A549 (cell line): ENCODE results near the gene TBC1D2B. TPM values are rescaled to one million over a fixed set of nuclear protein-coding genes. Genes with fewer than 3 reads are reported as not detected.

ENCODE experiments used
- ATAC-seq, 2 experiments: fragments of 200-7000 bp in 1 of 2; fragments of >200 bp in 1 of 2; cut with Nextera tagmentation in 1 of 2; cut with Tn5 transposase in 1 of 2; 3 replicates each; pipeline versions ENCODE4 v1.8.0 to v1.9.1; 2018 to 2020; ENCODE audit warnings: mild to moderate bottlenecking in 1 of 2, moderate library complexity in 1 of 2
- CTCF ChIA-PET: fragments of 300-600 bp; sonication (Branson Sonifier 250); formaldehyde crosslinking; extraction: SDS; loops from one replicate; lab custom pipeline; 2021; ENCODE audit warnings: antibody characterized with exemption, inconsistent platforms; lab: Yijun Ruan, JAX
- POLR2A ChIA-PET: fragments of 350-600 bp; formaldehyde crosslinking; extraction: SDS; loops from one replicate; lab custom pipeline; 2021; ENCODE audit warnings: antibody characterized with exemption, inconsistent platforms; lab: Yijun Ruan, JAX
- DNase-seq, 2 experiments: peaks; one replicate each; pipeline versions ENCODE4 v3.0.0 to v3.0.0-alpha.2; 2011 to 2016; ENCODE audit warnings: low read depth in 1 of 2, low spot score in 1 of 2
- FAIRE-seq: peaks from 2 replicates; lab custom pipeline; 2011; peaks lifted over from hg19 to GRCh38; lab: Jason Lieb, UNC
- H3K27ac ChIP-seq, 2 experiments: fragments of >200 bp; sonication (Bioruptor Twin); formaldehyde crosslinking; 3 replicates each; pipeline ENCODE4 v1.5.1; 2016 to 2017
- H3K4me1 ChIP-seq: fragments of >200 bp; sonication (Bioruptor Twin); formaldehyde crosslinking; 3 replicates; pipeline ENCODE4 v1.6.1; 2016
- H3K4me2 ChIP-seq: fragments of >200 bp; sonication (Bioruptor Twin); formaldehyde crosslinking; 3 replicates; pipeline ENCODE4 v1.6.1; 2016
- H3K4me3 ChIP-seq: fragments of >200 bp; sonication (Bioruptor Twin); formaldehyde crosslinking; 3 replicates; pipeline ENCODE4 v1.5.1; 2016
- H3K9me3 ChIP-seq: fragments of >200 bp; sonication (Bioruptor Twin); formaldehyde crosslinking; 3 replicates; pipeline ENCODE4 v1.6.1; 2016
- CHD2 ChIP-seq: fragments of 150-350 bp; IDR thresholded peaks from 2 replicates; pipeline ENCODE4 v1.6.1; 2014; ENCODE audit warnings: low read length; ENCODE audit not compliant: partially characterized antibody
- CHD4 ChIP-seq: fragments of 200-600 bp; sonication (generic); IDR thresholded peaks from 2 replicates; pipeline ENCODE4 v1.6.1; 2016; ENCODE audit warnings: antibody characterized with exemption, mild to moderate bottlenecking, borderline replicate concordance
- EHF ChIP-seq: fragments of 250-450 bp; sonication (Bioruptor Pico); IDR thresholded peaks from 2 replicates; pipeline ENCODE4 v1.5.0; 2020; ENCODE audit warnings: mild to moderate bottlenecking
- EP300 ChIP-seq, 2 experiments: fragments of >200 bp; sonication (Bioruptor Twin); formaldehyde crosslinking; IDR thresholded peaks; 2 replicates in 1 of 2; 3 replicates in 1 of 2; pipeline ENCODE4 v1.6.1; 2016 to 2017
- FOSL2 ChIP-seq, 2 experiments: fragments of 450-650 bp in 1 of 2; fragments of >200 bp in 1 of 2; sonication (Bioruptor Twin) in 1 of 2; formaldehyde crosslinking; IDR thresholded peaks; 2 replicates each; pipeline versions ENCODE4 v1.5.0 to v1.6.1; 2016 to 2020; ENCODE audit warnings: mild to moderate bottlenecking in 1 of 2, moderate library complexity in 1 of 2
- FOXS1 ChIP-seq: fragments of 250-450 bp; sonication (Bioruptor Pico); IDR thresholded peaks from 2 replicates; pipeline ENCODE4 v1.5.0; 2020; ENCODE audit warnings: mild to moderate bottlenecking, moderate library complexity
- GATA3 ChIP-seq: IDR thresholded peaks from 2 replicates; pipeline ENCODE4 v1.6.1; 2012; ENCODE audit warnings: borderline replicate concordance
- HDAC2 ChIP-seq: fragments of 200-600 bp; sonication (generic); IDR thresholded peaks from 2 replicates; pipeline ENCODE4 v1.6.1; 2016
- HES2 ChIP-seq: fragments of >200 bp; sonication (Bioruptor Twin); formaldehyde crosslinking; IDR thresholded peaks from 2 replicates; pipeline ENCODE4 v1.6.1; 2016
- HEYL ChIP-seq: fragments of 250-450 bp; sonication (Bioruptor Pico); IDR thresholded peaks from 2 replicates; pipeline ENCODE4 v1.8.0; 2021; ENCODE audit warnings: mild to moderate bottlenecking, moderate library complexity
- HOXB5 ChIP-seq: fragments of 250-450 bp; sonication (Bioruptor Pico); IDR thresholded peaks from 2 replicates; pipeline ENCODE4 v1.5.0; 2020; ENCODE audit warnings: mild to moderate bottlenecking, moderate library complexity
- NFE2L2 ChIP-seq: fragments of 150-350 bp; conservative IDR thresholded peaks from 2 replicates; pipeline ENCODE4 v1.6.1; 2014; ENCODE audit warnings: low read length
- NR3C1 ChIP-seq: fragments of >200 bp; sonication (Bioruptor Twin); formaldehyde crosslinking; IDR thresholded peaks from 3 replicates; pipeline ENCODE4 v1.6.1; 2017
- POLR2A ChIP-seq: IDR thresholded peaks from 2 replicates; pipeline ENCODE4 v1.6.1; 2012; ENCODE audit warnings: mild to moderate bottlenecking, low read length
- POLR2AphosphoS2 ChIP-seq: conservative IDR thresholded peaks from 2 replicates; pipeline ENCODE4 v1.6.1; 2012; ENCODE audit warnings: low read length, improper control_type of control experiment, inconsistent platforms
- RAD21 ChIP-seq, 2 experiments: fragments of >200 bp in 1 of 2; sonication (Bioruptor Twin) in 1 of 2; formaldehyde crosslinking in 1 of 2; IDR thresholded peaks in 1 of 2; conservative IDR thresholded peaks in 1 of 2; 2 replicates in 1 of 2; 3 replicates in 1 of 2; pipeline ENCODE4 v1.6.1; 2012 to 2018; ENCODE audit warnings: inconsistent platforms in 1 of 2
- RARB ChIP-seq: fragments of 250-450 bp; sonication (Bioruptor Pico); IDR thresholded peaks from 2 replicates; pipeline ENCODE4 v1.8.0; 2021; ENCODE audit warnings: mild to moderate bottlenecking, moderate library complexity
- RCOR1 ChIP-seq: fragments of 150-350 bp; IDR thresholded peaks from 2 replicates; pipeline ENCODE4 v1.6.1; 2014; ENCODE audit warnings: antibody characterized with exemption, low read length, low read depth
- RFX5 ChIP-seq: fragments of 450-650 bp; IDR thresholded peaks from 2 replicates; pipeline ENCODE4 v1.7.1; 2014; ENCODE audit warnings: antibody characterized with exemption, mild to moderate bottlenecking, moderate library complexity
- RNF2 ChIP-seq: fragments of 200-600 bp; sonication (generic); IDR thresholded peaks from 2 replicates; pipeline ENCODE4 v1.6.1; 2016; ENCODE audit warnings: low read depth, mild to moderate bottlenecking, antibody characterized with exemption, moderate library complexity, borderline replicate concordance
- SREBF2 ChIP-seq: fragments of 450-650 bp; IDR thresholded peaks from 2 replicates; pipeline ENCODE4 v1.6.1; 2014; ENCODE audit warnings: mild to moderate bottlenecking, moderate library complexity
- TP53 ChIP-seq: fragments of 250-450 bp; sonication (Bioruptor Pico); IDR thresholded peaks from 2 replicates; pipeline ENCODE4 v1.5.0; 2021; ENCODE audit warnings: mild to moderate bottlenecking, moderate library complexity
- ZFP36 ChIP-seq: fragments of 450-650 bp; IDR thresholded peaks from 2 replicates; pipeline ENCODE4 v1.6.1; 2014; ENCODE audit warnings: borderline replicate concordance; ENCODE audit not compliant: partially characterized antibody
- ZNF302 ChIP-seq: fragments of 250-450 bp; sonication (Bioruptor Pico); IDR thresholded peaks from 2 replicates; pipeline ENCODE4 v1.9.0; 2021; ENCODE audit warnings: inconsistent platforms, mild to moderate bottlenecking, moderate library complexity
- WGBS: methylation state at CpG from one replicate; pipeline ENCODE4 v1.1.6; 2017; ENCODE audit errors: missing lambda C conversion rate; 5-methylcytosine and 5-hydroxymethylcytosine counted together
- polyA plus RNA-seq, 4 experiments: library from polyadenylated mRNA; depleted of rRNA in 3 of 4; stranded (reverse); fragments of >200 nt; fragmentation: RNase III in 1 of 4; extraction: RNeasy Plus Mini Kit Qiagen cat#74134 plus additional on column Dnase treatment in 1 of 4; gene quantifications; 2 replicates in 3 of 4; 3 replicates in 1 of 4; pipeline ENCODE4 v1.2.3, GENCODE V29; 2011 to 2017
- TF ChIP-seq, protein P1 (sequence below): IDR thresholded peaks from 2 replicates; pipeline ENCODE4 v1.6.1; 2012
- TF ChIP-seq, protein P2 (sequence below): fragments of 150-350 bp; IDR thresholded peaks from 2 replicates; pipeline ENCODE4 v1.6.1; 2014; ENCODE audit warnings: low read depth, mild to moderate bottlenecking, low read length
- TF ChIP-seq, protein P3 (sequence below): fragments of >200 bp; sonication (Bioruptor Twin); formaldehyde crosslinking; IDR thresholded peaks from 3 replicates; pipeline ENCODE4 v1.6.1; 2016

Gene TBC1D2B
- polyA plus RNA-seq, 2 of the 4 experiments (the other 2 are of a cell fraction): 13.6 to 13.9 TPM

GRCh38 chr15:78004222-78004727, 73.2 kb downstream of the TBC1D2B start:
- DNase-seq (no peak), FAIRE-seq (no peak), ATAC-seq (no peak)
- no peak overlapping the region for H3K4me2 ChIP-seq
- H3K4me1 ChIP-seq: peaks cover 13% of the 10 kb centered on the region; the same call in 2 of the 3 replicates
- POLR2A ChIA-PET: no interaction called here
- TF ChIP-seq POLR2A (no peak), RAD21 (conservative IDR thresholded peaks at IDR 0.05 in 1 of 2, IDR thresholded peaks at IDR 0.05 in 1 of 2) (no peak), POLR2AphosphoS2 (no peak), RFX5 (no peak), FOSL2 (IDR thresholded peaks at IDR 0.05) (no peak), FOSL2 (CRISPR knock-in tag; IDR thresholded peaks at IDR 0.05) (no peak), HEYL (CRISPR knock-in tag) (no peak), TP53 (CRISPR knock-in tag) (no peak), HES2 (no peak)
- TF ChIP-seq, protein P1, sequence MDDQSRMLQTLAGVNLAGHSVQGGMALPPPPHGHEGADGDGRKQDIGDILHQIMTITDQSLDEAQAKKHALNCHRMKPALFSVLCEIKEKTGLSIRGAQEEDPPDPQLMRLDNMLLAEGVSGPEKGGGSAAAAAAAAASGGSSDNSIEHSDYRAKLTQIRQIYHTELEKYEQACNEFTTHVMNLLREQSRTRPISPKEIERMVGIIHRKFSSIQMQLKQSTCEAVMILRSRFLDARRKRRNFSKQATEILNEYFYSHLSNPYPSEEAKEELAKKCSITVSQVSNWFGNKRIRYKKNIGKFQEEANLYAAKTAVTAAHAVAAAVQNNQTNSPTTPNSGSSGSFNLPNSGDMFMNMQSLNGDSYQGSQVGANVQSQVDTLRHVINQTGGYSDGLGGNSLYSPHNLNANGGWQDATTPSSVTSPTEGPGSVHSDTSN: no peak
- H3K4me3 ChIP-seq: no peak overlapping the region
- H3K9me3 ChIP-seq: no peaks in the 10 kb centered on the region
- CTCF ChIA-PET: interaction anchor here (0.6 to 19.7 kb wide), 5 partner anchors 16 to 237 kb away, joined by 3 to 239 read pairs (median 18); no protein-coding TSS in a partner anchor
- 82% methylated on average over 9 of the region's 9 CpGs for WGBS
- no peak overlapping the region for H3K27ac ChIP-seq

GRCh38 chr15:78003539-78004008, 73.9 kb downstream of the TBC1D2B start:
- CTCF ChIA-PET: interaction anchor here (0.6 to 19.7 kb wide), 6 partner anchors 17 to 237 kb away, joined by 3 to 239 read pairs (median 11); no protein-coding TSS in a partner anchor
- peaks cover 13% of the 10 kb centered on the region; the same call in 2 of the 3 replicates for H3K4me1 ChIP-seq
- no peak overlapping the region for H3K4me2 ChIP-seq
- no peak overlapping the region for H3K27ac ChIP-seq
- POLR2A ChIA-PET: no interaction called here
- ATAC-seq (no peak), FAIRE-seq (no peak), DNase-seq (no peak)
- no peak overlapping the region for H3K4me3 ChIP-seq
- H3K9me3 ChIP-seq: no peaks in the 10 kb centered on the region
- no peak for TF ChIP-seq FOXS1
- no peak for TF ChIP-seq EHF (CRISPR knock-in tag)
- TF ChIP-seq, protein P2, sequence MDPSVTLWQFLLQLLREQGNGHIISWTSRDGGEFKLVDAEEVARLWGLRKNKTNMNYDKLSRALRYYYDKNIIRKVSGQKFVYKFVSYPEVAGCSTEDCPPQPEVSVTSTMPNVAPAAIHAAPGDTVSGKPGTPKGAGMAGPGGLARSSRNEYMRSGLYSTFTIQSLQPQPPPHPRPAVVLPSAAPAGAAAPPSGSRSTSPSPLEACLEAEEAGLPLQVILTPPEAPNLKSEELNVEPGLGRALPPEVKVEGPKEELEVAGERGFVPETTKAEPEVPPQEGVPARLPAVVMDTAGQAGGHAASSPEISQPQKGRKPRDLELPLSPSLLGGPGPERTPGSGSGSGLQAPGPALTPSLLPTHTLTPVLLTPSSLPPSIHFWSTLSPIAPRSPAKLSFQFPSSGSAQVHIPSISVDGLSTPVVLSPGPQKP: no peak
- TF ChIP-seq GATA3: no peak
- TF ChIP-seq SREBF2: no peak
- TF ChIP-seq ZFP36: no peak
- no peak for TF ChIP-seq NFE2L2
- no peak for TF ChIP-seq HDAC2
- no peak for TF ChIP-seq CHD2
- TF ChIP-seq RCOR1: no peak
- TF ChIP-seq RARB: no peak
- TF ChIP-seq EP300 (IDR thresholded peaks at IDR 0.05): no peak
- TF ChIP-seq ZNF302 (CRISPR knock-in tag): no peak
- TF ChIP-seq POLR2A: no peak
- TF ChIP-seq RNF2: no peak
- no peak for TF ChIP-seq CHD4
- TF ChIP-seq, protein P3, sequence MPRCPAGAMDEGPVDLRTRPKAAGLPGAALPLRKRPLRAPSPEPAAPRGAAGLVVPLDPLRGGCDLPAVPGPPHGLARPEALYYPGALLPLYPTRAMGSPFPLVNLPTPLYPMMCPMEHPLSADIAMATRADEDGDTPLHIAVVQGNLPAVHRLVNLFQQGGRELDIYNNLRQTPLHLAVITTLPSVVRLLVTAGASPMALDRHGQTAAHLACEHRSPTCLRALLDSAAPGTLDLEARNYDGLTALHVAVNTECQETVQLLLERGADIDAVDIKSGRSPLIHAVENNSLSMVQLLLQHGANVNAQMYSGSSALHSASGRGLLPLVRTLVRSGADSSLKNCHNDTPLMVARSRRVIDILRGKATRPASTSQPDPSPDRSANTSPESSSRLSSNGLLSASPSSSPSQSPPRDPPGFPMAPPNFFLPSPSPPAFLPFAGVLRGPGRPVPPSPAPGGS: no peak
- no peak for TF ChIP-seq NR3C1
- no peak for TF ChIP-seq HOXB5 (CRISPR knock-in tag)
- no peak for TF ChIP-seq FOSL2 (IDR thresholded peaks at IDR 0.05)
- no peak for TF ChIP-seq FOSL2 (CRISPR knock-in tag; IDR thresholded peaks at IDR 0.05)
- WGBS: 91% methylated on average over 13 of the region's 13 CpGs
